Inflammatory macrophage (primary cell): Measurements from ENCODE around the gene CXADR.

Experiments
- DNase-seq, 2 donors: peaks; one replicate each; pipeline ENCODE4 v3.0.0-alpha.2; 2020 to 2022

The CXADR gene

GRCh38 chr21:17609681-17610080 lies 96.8 kb downstream of the CXADR start:
- DNase-seq: no peak

- no peak for DNase-seq
These were observed 98.1 kb downstream of the CXADR start for GRCh38 chr21:17610911-17611310.

- peak; percentile 85 to 90 for DNase-seq
These were observed 98.7 kb downstream of the CXADR start for GRCh38 chr21:17611414-17612022.

- DNase-seq: peak; percentile 35 to 69
These were observed 99.3 kb downstream of the CXADR start for GRCh38 chr21:17612023-17612564.

GRCh38 chr21:17612565-17613241 lies 99.9 kb downstream of the CXADR start, which contains the start of gene BTG3:
Gene BTG3, minus strand, starts transcription at chr21:17612901. Its CDS starts 3,757 bp downstream, at chr21:17609144.
- peak; percentile 77 to 85 for DNase-seq

- DNase-seq: peak in 1 of 2 donors; percentile 1
These were observed 100.4 kb downstream of the CXADR start for GRCh38 chr21:17613242-17613676.

- DNase-seq: no peak
These were observed 104.0 kb downstream of the CXADR start for GRCh38 chr21:17616831-17617230.

GRCh38 chr21:17622018-17622417 lies 109.2 kb downstream of the CXADR start:
- no peak for DNase-seq

GRCh38 chr21:17631195-17631594 lies 118.4 kb downstream of the CXADR start:
- no peak for DNase-seq

GRCh38 chr21:17636711-17637110 lies 123.9 kb downstream of the CXADR start:
- no peak for DNase-seq

GRCh38 chr21:17640821-17641220 lies 128.0 kb downstream of the CXADR start:
- DNase-seq: no peak
